ENCODE data around the gene TAOK1. TPM values are rescaled to one million over a fixed set of nuclear protein-coding genes. Genes with fewer than 3 reads are reported as not detected.

The TAOK1 gene
- total and polyA plus RNA-seq, 9 of the 15 experiments (the other 6 are each of a cell fraction or from before 2014, with no cell fraction given), result 3.2 to 33.1 (median 16.5) TPM

DNA sequence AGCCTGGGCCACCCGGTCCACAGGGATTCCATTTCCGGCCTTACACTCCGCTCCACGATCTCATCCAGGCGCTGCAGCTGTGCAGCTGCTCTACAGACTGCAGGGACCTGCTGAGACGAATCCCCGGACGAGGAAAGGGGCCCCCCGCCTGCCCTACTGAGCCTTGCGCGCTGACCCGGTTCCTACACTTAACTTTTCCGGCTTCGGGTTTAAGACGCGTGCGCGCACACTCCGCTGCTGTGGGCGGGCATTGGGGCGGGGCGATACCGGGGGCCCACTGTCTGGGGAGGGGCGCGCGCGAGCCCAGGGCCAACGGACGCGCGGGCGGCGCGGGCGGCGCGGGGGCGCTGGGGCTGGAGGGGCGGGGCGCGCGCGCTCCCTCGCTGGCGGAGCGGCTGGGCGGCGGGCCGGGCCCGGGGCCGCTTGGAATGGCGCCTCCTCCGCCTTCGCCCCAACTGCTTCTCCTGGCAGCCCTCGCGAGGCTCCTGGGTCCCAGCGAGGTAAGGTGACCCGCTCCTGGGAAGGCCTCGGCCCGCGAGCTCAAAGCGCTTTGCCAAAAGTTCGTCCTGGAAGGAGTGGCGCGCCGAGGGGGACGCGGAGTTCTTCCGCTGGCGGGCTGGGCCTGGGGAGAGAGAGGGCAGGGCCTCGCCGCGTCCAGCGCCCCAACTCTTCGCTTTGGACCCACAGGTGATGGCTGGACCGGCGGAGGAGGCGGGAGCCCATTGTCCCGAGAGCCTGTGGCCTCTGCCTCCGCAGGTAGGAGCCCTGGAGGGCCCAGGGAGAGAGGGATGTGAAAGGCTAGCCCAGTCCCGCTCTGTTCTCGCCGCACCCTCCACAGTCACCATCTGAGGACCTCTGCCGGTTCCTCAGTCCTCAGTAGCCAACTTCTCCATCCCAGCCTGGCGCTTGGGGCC lies 178.4 kb downstream of the TAOK1 start, which contains the start of gene TP53I13 (continued):
- TF ChIP-seq GABPB1 (CRISPR knock-in tag; IDR thresholded peaks at IDR 0.05) (no peak), MAZ (CRISPR knock-in tag; conservative IDR thresholded peaks at IDR 0.05 in 1 of 2, IDR thresholded peaks at IDR 0.05 in 1 of 2) (peak in 1 of 2 experiments; percentile 48; a peak in 2 of 4 replicates), ETV6 (IDR thresholded peaks at IDR 0.05; ENCODE audit: borderline replicate concordance in 1 of 2, low read depth in 2 of 2, low read length in 1 of 2) (no peak), ETV6 (CRISPR knock-in tag; IDR thresholded peaks at IDR 0.05; ENCODE audit: borderline replicate concordance) (no peak), SUPT5H (IDR thresholded peaks at IDR 0.05) (peak; percentile 79; the same call in 1 of the 2 replicates), ZFX (CRISPR knock-in tag; IDR thresholded peaks at IDR 0.05) (peak; percentile 87), NFYB (IDR thresholded peaks at IDR 0.05; ENCODE audit: extremely low read depth, insufficient read length) (no peak), POLR2G (IDR thresholded peaks at IDR 0.05; ENCODE audit: low read depth, low read length) (peak; percentile 83), ZNF444 (CRISPR knock-in tag; IDR thresholded peaks at IDR 0.05) (no peak), CHD2 (IDR thresholded peaks at IDR 0.05; ENCODE audit: low read depth, low read length) (peak; percentile 30; the same call in 1 of the 2 replicates)
- TF ChIP-seq, protein P1, sequence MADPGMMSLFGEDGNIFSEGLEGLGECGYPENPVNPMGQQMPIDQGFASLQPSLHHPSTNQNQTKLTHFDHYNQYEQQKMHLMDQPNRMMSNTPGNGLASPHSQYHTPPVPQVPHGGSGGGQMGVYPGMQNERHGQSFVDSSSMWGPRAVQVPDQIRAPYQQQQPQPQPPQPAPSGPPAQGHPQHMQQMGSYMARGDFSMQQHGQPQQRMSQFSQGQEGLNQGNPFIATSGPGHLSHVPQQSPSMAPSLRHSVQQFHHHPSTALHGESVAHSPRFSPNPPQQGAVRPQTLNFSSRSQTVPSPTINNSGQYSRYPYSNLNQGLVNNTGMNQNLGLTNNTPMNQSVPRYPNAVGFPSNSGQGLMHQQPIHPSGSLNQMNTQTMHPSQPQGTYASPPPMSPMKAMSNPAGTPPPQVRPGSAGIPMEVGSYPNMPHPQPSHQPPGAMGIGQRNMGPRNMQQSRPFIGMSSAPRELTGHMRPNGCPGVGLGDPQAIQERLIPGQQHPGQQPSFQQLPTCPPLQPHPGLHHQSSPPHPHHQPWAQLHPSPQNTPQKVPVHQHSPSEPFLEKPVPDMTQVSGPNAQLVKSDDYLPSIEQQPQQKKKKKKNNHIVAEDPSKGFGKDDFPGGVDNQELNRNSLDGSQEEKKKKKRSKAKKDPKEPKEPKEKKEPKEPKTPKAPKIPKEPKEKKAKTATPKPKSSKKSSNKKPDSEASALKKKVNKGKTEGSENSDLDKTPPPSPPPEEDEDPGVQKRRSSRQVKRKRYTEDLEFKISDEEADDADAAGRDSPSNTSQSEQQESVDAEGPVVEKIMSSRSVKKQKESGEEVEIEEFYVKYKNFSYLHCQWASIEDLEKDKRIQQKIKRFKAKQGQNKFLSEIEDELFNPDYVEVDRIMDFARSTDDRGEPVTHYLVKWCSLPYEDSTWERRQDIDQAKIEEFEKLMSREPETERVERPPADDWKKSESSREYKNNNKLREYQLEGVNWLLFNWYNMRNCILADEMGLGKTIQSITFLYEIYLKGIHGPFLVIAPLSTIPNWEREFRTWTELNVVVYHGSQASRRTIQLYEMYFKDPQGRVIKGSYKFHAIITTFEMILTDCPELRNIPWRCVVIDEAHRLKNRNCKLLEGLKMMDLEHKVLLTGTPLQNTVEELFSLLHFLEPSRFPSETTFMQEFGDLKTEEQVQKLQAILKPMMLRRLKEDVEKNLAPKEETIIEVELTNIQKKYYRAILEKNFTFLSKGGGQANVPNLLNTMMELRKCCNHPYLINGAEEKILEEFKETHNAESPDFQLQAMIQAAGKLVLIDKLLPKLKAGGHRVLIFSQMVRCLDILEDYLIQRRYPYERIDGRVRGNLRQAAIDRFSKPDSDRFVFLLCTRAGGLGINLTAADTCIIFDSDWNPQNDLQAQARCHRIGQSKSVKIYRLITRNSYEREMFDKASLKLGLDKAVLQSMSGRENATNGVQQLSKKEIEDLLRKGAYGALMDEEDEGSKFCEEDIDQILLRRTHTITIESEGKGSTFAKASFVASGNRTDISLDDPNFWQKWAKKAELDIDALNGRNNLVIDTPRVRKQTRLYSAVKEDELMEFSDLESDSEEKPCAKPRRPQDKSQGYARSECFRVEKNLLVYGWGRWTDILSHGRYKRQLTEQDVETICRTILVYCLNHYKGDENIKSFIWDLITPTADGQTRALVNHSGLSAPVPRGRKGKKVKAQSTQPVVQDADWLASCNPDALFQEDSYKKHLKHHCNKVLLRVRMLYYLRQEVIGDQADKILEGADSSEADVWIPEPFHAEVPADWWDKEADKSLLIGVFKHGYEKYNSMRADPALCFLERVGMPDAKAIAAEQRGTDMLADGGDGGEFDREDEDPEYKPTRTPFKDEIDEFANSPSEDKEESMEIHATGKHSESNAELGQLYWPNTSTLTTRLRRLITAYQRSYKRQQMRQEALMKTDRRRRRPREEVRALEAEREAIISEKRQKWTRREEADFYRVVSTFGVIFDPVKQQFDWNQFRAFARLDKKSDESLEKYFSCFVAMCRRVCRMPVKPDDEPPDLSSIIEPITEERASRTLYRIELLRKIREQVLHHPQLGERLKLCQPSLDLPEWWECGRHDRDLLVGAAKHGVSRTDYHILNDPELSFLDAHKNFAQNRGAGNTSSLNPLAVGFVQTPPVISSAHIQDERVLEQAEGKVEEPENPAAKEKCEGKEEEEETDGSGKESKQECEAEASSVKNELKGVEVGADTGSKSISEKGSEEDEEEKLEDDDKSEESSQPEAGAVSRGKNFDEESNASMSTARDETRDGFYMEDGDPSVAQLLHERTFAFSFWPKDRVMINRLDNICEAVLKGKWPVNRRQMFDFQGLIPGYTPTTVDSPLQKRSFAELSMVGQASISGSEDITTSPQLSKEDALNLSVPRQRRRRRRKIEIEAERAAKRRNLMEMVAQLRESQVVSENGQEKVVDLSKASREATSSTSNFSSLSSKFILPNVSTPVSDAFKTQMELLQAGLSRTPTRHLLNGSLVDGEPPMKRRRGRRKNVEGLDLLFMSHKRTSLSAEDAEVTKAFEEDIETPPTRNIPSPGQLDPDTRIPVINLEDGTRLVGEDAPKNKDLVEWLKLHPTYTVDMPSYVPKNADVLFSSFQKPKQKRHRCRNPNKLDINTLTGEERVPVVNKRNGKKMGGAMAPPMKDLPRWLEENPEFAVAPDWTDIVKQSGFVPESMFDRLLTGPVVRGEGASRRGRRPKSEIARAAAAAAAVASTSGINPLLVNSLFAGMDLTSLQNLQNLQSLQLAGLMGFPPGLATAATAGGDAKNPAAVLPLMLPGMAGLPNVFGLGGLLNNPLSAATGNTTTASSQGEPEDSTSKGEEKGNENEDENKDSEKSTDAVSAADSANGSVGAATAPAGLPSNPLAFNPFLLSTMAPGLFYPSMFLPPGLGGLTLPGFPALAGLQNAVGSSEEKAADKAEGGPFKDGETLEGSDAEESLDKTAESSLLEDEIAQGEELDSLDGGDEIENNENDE (IDR thresholded peaks at IDR 0.05; ENCODE audit: low read depth, low read length), result no peak
- TF ChIP-seq, protein P2, sequence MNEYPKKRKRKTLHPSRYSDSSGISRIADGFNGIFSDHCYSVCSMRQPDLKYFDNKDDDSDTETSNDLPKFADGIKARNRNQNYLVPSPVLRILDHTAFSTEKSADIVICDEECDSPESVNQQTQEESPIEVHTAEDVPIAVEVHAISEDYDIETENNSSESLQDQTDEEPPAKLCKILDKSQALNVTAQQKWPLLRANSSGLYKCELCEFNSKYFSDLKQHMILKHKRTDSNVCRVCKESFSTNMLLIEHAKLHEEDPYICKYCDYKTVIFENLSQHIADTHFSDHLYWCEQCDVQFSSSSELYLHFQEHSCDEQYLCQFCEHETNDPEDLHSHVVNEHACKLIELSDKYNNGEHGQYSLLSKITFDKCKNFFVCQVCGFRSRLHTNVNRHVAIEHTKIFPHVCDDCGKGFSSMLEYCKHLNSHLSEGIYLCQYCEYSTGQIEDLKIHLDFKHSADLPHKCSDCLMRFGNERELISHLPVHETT (CRISPR knock-in tag; conservative IDR thresholded peaks at IDR 0.05 in 1 of 2, IDR thresholded peaks at IDR 0.05 in 1 of 2), result peak in 1 of 2 experiments; percentile 66; a peak in 1 of 4 replicates

Measured in K562 (cell line).